ENCODE results near the gene ADAMTS18. TPM values are rescaled to one million over a fixed set of nuclear protein-coding genes. Genes with fewer than 3 reads are reported as not detected.
A peak's percentile ranks its signal among the peaks of the same experiment; 100 is the strongest.

The ADAMTS18 gene
- total and polyA plus RNA-seq, 2 donors (not counting 3 experiments of a cell fraction or from before 2014, with no cell fraction given) = 18.4 to 27.5 TPM

GRCh38 chr16:77290451-77291115, 144.3 kb downstream of the ADAMTS18 start:
- DNase-seq (ENCODE audit: low read depth, low spot score) = no peak
- CTCF ChIA-PET = no interaction called here
- no peak overlapping the region for H2AFZ ChIP-seq (ENCODE audit: low read depth, low read length)
- peaks cover 0 to 16% of the 10 kb centered on the region in 2 experiments for H3K36me3 ChIP-seq (ENCODE audit: control insufficient read depth in 2 of 2, extremely low read depth in 1 of 2, insufficient read depth in 2 of 2, low read length in 2 of 2)
- no peaks in the 10 kb centered on the region for H3K9me3 ChIP-seq (replicated peaks; ENCODE audit: control insufficient read depth, insufficient read depth, low read length)
- peak overlapping the region; percentile 7 for H3K27ac ChIP-seq (ENCODE audit: insufficient read depth, low read depth, low read length)
- H3K4me2 ChIP-seq (ENCODE audit: insufficient read depth, low read length) = no peak overlapping the region
- BruUV-seq (replicated peaks) = no TSS peak
- no peak for FAIRE-seq
- no peak overlapping the region for H3K9ac ChIP-seq (replicated peaks; ENCODE audit: extremely low read depth, insufficient read depth, low read length)
- POLR2A ChIA-PET = no interaction called here
- TF ChIP-seq EZH2 (IDR thresholded peaks at IDR 0.05; ENCODE audit: borderline replicate concordance, low read depth, low read length, severe bottlenecking) (no peak), FOS (IDR thresholded peaks at IDR 0.05; ENCODE audit: borderline replicate concordance, insufficient read depth, low read length) (no peak), MAX (IDR thresholded peaks at IDR 0.05; ENCODE audit: insufficient read depth, insufficient read length) (no peak), MYC (IDR thresholded peaks at IDR 0.05; ENCODE audit: low read depth, low read length) (no peak), POLR2AphosphoS5 (IDR thresholded peaks at IDR 0.05; ENCODE audit: insufficient read depth, low read depth, low read length) (no peak), GATA2 (IDR thresholded peaks at IDR 0.05; ENCODE audit: insufficient read depth, insufficient read length, low read depth, low read length) (no peak), JUN (IDR thresholded peaks at IDR 0.05; ENCODE audit: borderline replicate concordance, insufficient read depth, insufficient read length, low read depth) (no peak), CTCF (IDR thresholded peaks at IDR 0.05; ENCODE audit: extremely low read depth in 1 of 2, insufficient read depth in 1 of 2, low read depth in 1 of 2, low read length in 2 of 2) (no peak)
- H3K27me3 ChIP-seq (ENCODE audit: control insufficient read depth in 2 of 2, insufficient read depth in 2 of 2, low read length in 2 of 2) = no peaks in the 10 kb centered on the region
- no peaks in the 10 kb centered on the region for H3K9me1 ChIP-seq (replicated peaks; ENCODE audit: control insufficient read depth, extremely low read depth, insufficient read depth, low read length)
- no peaks in the 10 kb centered on the region for H3K79me2 ChIP-seq (ENCODE audit: control insufficient read depth, insufficient read depth, low read length)
- dilution Hi-C loops (cut with MboI; ENCODE audit: extremely low pct_ligation_motif_present, low sequenced_read_pairs) (no loop called here), intact Hi-C loops (cut with micrococcal nuclease) (no loop called here)
- H3K4me3 ChIP-seq (replicated peaks in 1 of 3; ENCODE audit: insufficient read depth in 1 of 3, low read depth in 1 of 3, low read length in 3 of 3) = no peak overlapping the region
- peaks cover 31% of the 10 kb centered on the region for H3K4me1 ChIP-seq (ENCODE audit: control insufficient read depth, extremely low read depth, insufficient read depth, low read length)
- H4K20me1 ChIP-seq (replicated peaks; ENCODE audit: control insufficient read depth, extremely low read depth, insufficient read depth, low read length) = no peaks in the 10 kb centered on the region
